NCI-H1417 treated with DMSO at 0.1 percent for 48 hours (cell line): ENCODE results near the gene ZNF786.
"Not testable (repeated sequence)": the region's sequence is repeated elsewhere in the genome, so short reads cannot be mapped to it uniquely, and the experiment has no call there.

ENCODE experiments used
- DNase-seq: peaks from one replicate; lab custom pipeline; 2025; lab: John Stamatoyannopoulos, UW

ZNF786 gene

GRCh38 chr7:149090397-149091195, at the start of gene ZNF786:
ZNF786 (minus strand) TSS chr7:149090718; CDS start chr7:149090640, 78 bp downstream.
- DNase-seq = peak; percentile 58

GRCh38 chr7:149136118-149136517, 45.6 kb upstream of the ZNF786 start:
- DNase-seq = no peak

GRCh38 chr7:149133028-149133710, 42.7 kb upstream of the ZNF786 start:
- no peak for DNase-seq

GRCh38 chr7:149130572-149131198, 40.2 kb upstream of the ZNF786 start:
- DNase-seq = no peak

- no peak for DNase-seq
Measured at GRCh38 chr7:149126662-149127266, 36.2 kb upstream of the ZNF786 start.

- DNase-seq = peak; percentile 26
Measured at GRCh38 chr7:149125863-149126661, 35.5 kb upstream of the ZNF786 start, which contains the start of gene ZNF425. ZNF425 (minus strand) TSS chr7:149126324; CDS start chr7:149126213, 111 bp downstream.

- DNase-seq = no peak
Measured at GRCh38 chr7:149125189-149125862, 34.8 kb upstream of the ZNF786 start.

GRCh38 chr7:149109969-149110368, 19.5 kb upstream of the ZNF786 start:
- DNase-seq = no peak

- DNase-seq = no peak
Measured at GRCh38 chr7:149104749-149105148, 14.2 kb upstream of the ZNF786 start.

- no peak for DNase-seq
Measured at GRCh38 chr7:149104214-149104613, 13.7 kb upstream of the ZNF786 start.

- DNase-seq = no peak
Measured at GRCh38 chr7:149103424-149103823, 12.9 kb upstream of the ZNF786 start.

GRCh38 chr7:149102666-149103065, 12.1 kb upstream of the ZNF786 start:
- DNase-seq = no peak

- DNase-seq = no peak
Measured at GRCh38 chr7:149100821-149101220, 10.3 kb upstream of the ZNF786 start.

- DNase-seq = no peak
Measured at GRCh38 chr7:149099058-149099457, 8.5 kb upstream of the ZNF786 start.

GRCh38 chr7:149097088-149097487, 6.6 kb upstream of the ZNF786 start:
- no peak for DNase-seq

- no peak for DNase-seq
Measured at GRCh38 chr7:149093228-149093627, 2.7 kb upstream of the ZNF786 start.

GRCh38 chr7:149092244-149092643, 1.7 kb upstream of the ZNF786 start:
- DNase-seq = not testable (repeated sequence)

GRCh38 chr7:149087376-149087775, 3.1 kb downstream of the ZNF786 start:
- no peak for DNase-seq

- DNase-seq = no peak
Measured at GRCh38 chr7:149085866-149086265, 4.7 kb downstream of the ZNF786 start.

- DNase-seq = no peak
Measured at GRCh38 chr7:149084407-149084806, 6.1 kb downstream of the ZNF786 start.

- no peak for DNase-seq
Measured at GRCh38 chr7:149081914-149082313, 8.6 kb downstream of the ZNF786 start.
